Uterus (tissue), 4 donors: ENCODE data around the gene PLEKHA4. TPM values are rescaled to one million over a fixed set of nuclear protein-coding genes. Genes with fewer than 3 reads are reported as not detected.
A peak's percentile ranks its signal among the peaks of the same experiment; 100 is the strongest.

Source experiments
- DNase-seq, 2 donors: peaks; one replicate each; pipeline ENCODE4 v3.0.0-alpha.2; 2019 to 2020
- H3K27ac ChIP-seq, 2 donors: fragments of 200-600 bp; sonication (generic); 1 replicate in 1 of 2; 2 replicates in 1 of 2; pipeline ENCODE4 v1.5.1; 2016 to 2018
- H3K27me3 ChIP-seq, 2 donors: fragments of 200-600 bp; sonication (generic); one replicate each; pipeline ENCODE4 v1.5.1; 2018 to 2019; ENCODE audit warnings: control low read depth in 1 of 2
- H3K36me3 ChIP-seq, 2 donors: fragments of 200-600 bp; sonication (generic); one replicate each; pipeline ENCODE4 v1.5.1; 2019; ENCODE audit warnings: control low read depth in 1 of 2
- H3K4me1 ChIP-seq, 2 donors: fragments of 200-600 bp; sonication (generic); one replicate each; pipeline ENCODE4 v1.5.1; 2018 to 2019; ENCODE audit warnings: control low read depth in 1 of 2
- H3K4me3 ChIP-seq, 2 donors: fragments of 200-600 bp; sonication (generic); 1 replicate in 1 of 2; 2 replicates in 1 of 2; pipeline ENCODE4 v1.5.1; 2018 to 2019; ENCODE audit warnings: mild to moderate bottlenecking in 1 of 2
- H3K9me3 ChIP-seq, 2 donors: fragments of 200-600 bp; sonication (generic); one replicate each; pipeline ENCODE4 v1.5.1; 2019; ENCODE audit warnings: control low read depth in 1 of 2
- POLR2A ChIP-seq, 2 donors: fragments of 450-650 bp; IDR thresholded peaks; one replicate each; pipeline ENCODE4 v1.6.1; 2016; ENCODE audit warnings: antibody characterized with exemption in 2 of 2, mild to moderate bottlenecking in 1 of 2, moderate library complexity in 1 of 2
- intact Hi-C: fragments of 100-400 bp; cut with DNase I; formaldehyde crosslinking; loops from one replicate; pipeline ENCODE4 v1.15.1; 2023; ENCODE audit warnings: low total_unique reads
- total RNA-seq, 4 donors: library from RNA; depleted of rRNA in 3 of 4; stranded (reverse); fragments of >200 nt in 3 of 4; gene quantifications; one replicate each; pipeline versions ENCODE4 v1.1.0 to v1.2.4, GENCODE V29; 2014 to 2023
- TF ChIP-seq, protein P1 (sequence below), 4 experiments: fragments of 200-600 bp in 2 of 4; fragments of 450-650 bp in 2 of 4; sonication (generic) in 2 of 4; IDR thresholded peaks; one replicate each; pipeline ENCODE4 v1.5.1; 2016 to 2019; ENCODE audit warnings: antibody characterized with exemption in 4 of 4, mild to moderate bottlenecking in 2 of 4, moderate library complexity in 1 of 4
- donor health status: DM: yes; HTN: yes; CAD: no.

PLEKHA4 gene
- total RNA-seq, 4 donors from 2014 or later = 1.3 to 60.4 (median 10.4) TPM

DNA sequence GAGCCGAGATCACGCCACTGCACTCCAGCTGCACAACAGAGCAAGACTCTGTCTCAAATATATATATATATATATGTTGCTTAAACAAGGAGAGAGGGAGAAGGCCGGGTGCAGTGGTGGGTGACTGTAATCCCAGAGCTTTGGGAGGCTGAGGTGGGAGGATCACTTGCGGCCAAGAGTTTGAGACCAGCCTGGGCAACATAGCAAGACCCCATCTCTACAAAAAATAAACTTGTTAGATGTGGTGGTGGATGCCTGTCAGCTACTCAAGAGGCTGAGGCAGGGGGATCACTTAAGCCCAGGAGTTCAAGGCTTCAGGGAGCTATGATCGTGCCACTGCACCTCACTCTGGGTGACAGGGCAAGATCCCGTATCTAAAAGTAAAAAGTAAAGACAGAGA, 26.8 kb downstream of the PLEKHA4 start:
- intact Hi-C loops = loop anchor here (2.0 kb wide), 1 partner anchor 53 kb away; no protein-coding TSS in a partner anchor

DNA sequence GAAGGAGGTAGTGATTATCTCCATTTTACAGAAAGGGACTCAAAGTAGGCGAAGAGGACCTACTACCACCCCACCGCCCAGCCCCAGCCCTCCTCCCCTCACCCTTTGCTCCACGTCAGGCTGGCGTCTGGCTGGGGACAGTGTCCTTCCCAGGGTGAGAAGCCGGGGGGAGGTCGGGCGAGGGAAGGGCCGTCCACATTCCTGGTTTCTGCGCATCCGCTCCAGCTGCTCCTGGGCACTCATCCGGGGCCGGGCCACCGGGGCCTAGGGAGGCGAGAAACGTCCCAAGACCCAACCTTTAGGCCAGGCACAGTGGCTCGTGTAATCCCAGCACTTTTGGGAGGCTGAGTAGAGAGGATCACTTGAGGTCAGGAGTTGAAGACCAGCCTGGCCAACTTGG, 27.4 kb downstream of the PLEKHA4 start:
- intact Hi-C loops = loop anchor here (2.0 kb wide), 1 partner anchor 52 kb away; no protein-coding TSS in a partner anchor

More for the DNA sequence above, 26.8 kb downstream of the PLEKHA4 start:
- Histone ChIP-seq H3K27ac (no peak overlapping the region), H3K4me3 (no peak overlapping the region), H3K4me1 (no peaks in the 10 kb centered on the region), H3K36me3 (no peaks in the 10 kb centered on the region), H3K9me3 (no peaks in the 10 kb centered on the region), H3K27me3 (no peaks in the 10 kb centered on the region)
- TF ChIP-seq, protein P1, sequence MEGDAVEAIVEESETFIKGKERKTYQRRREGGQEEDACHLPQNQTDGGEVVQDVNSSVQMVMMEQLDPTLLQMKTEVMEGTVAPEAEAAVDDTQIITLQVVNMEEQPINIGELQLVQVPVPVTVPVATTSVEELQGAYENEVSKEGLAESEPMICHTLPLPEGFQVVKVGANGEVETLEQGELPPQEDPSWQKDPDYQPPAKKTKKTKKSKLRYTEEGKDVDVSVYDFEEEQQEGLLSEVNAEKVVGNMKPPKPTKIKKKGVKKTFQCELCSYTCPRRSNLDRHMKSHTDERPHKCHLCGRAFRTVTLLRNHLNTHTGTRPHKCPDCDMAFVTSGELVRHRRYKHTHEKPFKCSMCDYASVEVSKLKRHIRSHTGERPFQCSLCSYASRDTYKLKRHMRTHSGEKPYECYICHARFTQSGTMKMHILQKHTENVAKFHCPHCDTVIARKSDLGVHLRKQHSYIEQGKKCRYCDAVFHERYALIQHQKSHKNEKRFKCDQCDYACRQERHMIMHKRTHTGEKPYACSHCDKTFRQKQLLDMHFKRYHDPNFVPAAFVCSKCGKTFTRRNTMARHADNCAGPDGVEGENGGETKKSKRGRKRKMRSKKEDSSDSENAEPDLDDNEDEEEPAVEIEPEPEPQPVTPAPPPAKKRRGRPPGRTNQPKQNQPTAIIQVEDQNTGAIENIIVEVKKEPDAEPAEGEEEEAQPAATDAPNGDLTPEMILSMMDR (IDR thresholded peaks at IDR 0.05) = no peak
- TF ChIP-seq POLR2A (IDR thresholded peaks at IDR 0.05) = no peak
- DNase-seq = no peak

DNA sequence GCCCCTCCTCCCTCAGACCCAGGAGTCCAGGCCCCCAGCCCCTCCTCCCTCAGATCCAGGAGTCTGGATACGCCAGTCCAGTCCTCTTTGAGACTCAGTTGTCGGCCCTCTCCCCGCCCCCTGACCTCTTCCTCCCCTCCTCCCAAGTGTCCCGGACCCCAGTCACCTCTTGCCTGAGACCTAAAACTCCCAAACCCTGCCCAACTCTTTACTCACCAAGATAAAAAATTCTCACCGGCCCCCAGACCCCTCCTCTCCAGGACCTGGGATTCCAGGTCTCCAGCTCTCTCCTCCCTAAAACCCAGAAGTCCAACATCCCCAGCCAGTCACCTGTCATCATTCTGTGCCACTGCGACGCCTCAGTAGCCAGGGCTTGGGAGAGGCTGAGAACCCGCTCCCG, 30.7 kb downstream of the PLEKHA4 start:
- no peak overlapping the region for H3K4me3 ChIP-seq
- intact Hi-C loops = loop anchor here (2.0 kb wide), 1 partner anchor 43 kb away; no protein-coding TSS in a partner anchor
- H3K36me3 ChIP-seq = no peaks in the 10 kb centered on the region
- H3K4me1 ChIP-seq = no peaks in the 10 kb centered on the region
- peak overlapping the region; percentile 86 to 96 for H3K27ac ChIP-seq
- H3K9me3 ChIP-seq = no peaks in the 10 kb centered on the region
- DNase-seq = no peak
- no peaks in the 10 kb centered on the region for H3K27me3 ChIP-seq
- TF ChIP-seq, protein P1 (IDR thresholded peaks at IDR 0.05) = no peak
- no peak for TF ChIP-seq POLR2A (IDR thresholded peaks at IDR 0.05)

More for the DNA sequence above, 27.4 kb downstream of the PLEKHA4 start:
- no peaks in the 10 kb centered on the region for H3K4me1 ChIP-seq
- H3K9me3 ChIP-seq = no peaks in the 10 kb centered on the region
- H3K4me3 ChIP-seq = no peak overlapping the region
- no peak for TF ChIP-seq POLR2A (IDR thresholded peaks at IDR 0.05)
- no peak overlapping the region for H3K27ac ChIP-seq
- no peaks in the 10 kb centered on the region for H3K27me3 ChIP-seq
- no peaks in the 10 kb centered on the region for H3K36me3 ChIP-seq
- no peak for DNase-seq

DNA sequence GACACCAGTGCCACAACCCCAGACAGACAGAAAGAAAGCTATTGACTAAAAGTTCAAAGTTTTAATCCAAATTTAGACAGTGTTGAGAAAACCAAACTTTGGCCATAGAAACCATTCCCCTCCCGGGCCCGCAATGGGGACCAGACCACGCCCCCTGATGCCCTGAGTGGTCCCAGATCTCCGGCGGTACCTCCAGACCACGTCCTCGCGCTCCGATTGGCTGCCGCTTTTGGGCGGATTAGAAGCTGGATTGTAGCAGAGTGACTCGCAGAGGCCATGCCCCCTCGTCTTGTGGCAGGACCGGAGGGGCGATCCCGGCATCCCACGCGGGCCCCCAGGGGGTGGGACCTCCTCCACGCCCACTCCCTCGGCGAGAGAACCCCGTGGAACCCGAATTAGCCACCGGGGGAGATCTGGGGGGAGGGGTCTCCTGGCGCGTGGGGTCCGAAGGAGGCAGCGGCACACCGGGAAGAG, 31.3 kb downstream of the PLEKHA4 start:
- peak overlapping the region; percentile 30 to 46 for H3K4me3 ChIP-seq
- peak overlapping the region; percentile 86 to 96 for H3K27ac ChIP-seq
- H3K36me3 ChIP-seq = no peaks in the 10 kb centered on the region
- no peaks in the 10 kb centered on the region for H3K4me1 ChIP-seq
- no peaks in the 10 kb centered on the region for H3K27me3 ChIP-seq
- no peaks in the 10 kb centered on the region for H3K9me3 ChIP-seq
- TF ChIP-seq POLR2A (IDR thresholded peaks at IDR 0.05) = peak; percentile 65 to 80
- TF ChIP-seq, protein P1 (IDR thresholded peaks at IDR 0.05) = peak in 1 of 4 experiments; percentile 15
- DNase-seq = peak; percentile 93 to 95
- intact Hi-C loops = loop anchor here (2.0 kb wide), 1 partner anchor 42 kb away; no protein-coding TSS in a partner anchor

DNA sequence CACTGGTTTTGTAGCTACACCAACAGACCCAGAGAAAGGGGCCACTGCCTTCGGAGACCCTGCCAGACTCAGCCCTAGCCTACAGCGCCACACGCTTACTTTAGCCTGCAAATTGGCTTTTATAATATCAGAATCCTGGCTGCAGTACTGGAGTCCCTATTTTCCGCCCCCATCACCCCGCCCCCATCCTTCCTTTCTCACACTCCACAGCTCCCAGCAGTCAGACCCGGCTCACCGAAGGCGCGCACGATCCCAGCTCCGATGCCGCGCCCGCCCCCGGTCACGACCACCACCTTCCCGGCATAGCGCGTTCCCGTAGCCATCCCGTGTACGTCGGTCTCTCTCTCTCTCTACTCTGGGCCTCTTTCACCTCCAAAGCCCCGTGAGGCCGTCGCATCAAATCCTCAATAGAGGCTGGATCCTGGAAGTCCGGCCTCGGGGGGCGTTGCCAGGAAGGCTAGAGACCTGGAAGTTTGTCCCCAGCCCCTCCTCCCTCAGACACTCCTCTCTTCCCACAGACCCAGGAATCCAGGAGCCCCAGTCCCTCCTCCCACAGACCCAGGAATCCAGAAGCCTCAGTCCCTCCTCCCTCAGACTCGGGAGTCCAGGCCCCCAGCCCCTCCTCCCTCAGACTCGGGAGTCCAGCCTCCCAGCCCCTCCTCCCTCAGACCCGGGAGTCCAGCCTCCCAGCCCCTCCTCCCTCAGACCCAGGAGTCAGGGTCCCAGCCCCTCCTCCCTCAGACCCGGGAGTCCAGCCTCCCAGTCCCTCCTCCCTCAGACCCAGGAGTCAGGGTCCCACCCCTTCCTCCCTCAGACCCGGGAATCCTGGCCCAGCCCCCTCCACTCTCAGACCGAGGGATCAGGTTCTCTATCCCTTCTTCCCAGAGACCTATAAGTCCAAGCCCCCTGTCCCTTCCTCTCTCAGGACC, 32.1 kb downstream of the PLEKHA4 start, which contains the start of gene HSD17B14:
Gene HSD17B14, minus strand, starts transcription at position 403 of the 929 bp plus-strand sequence. Its CDS starts 80 bp downstream, at position 323.
- peak within 1 kb of the TSS; percentile 30 to 46 for H3K4me3 ChIP-seq
- no peaks in the 10 kb centered on the region for H3K9me3 ChIP-seq
- no peaks in the 10 kb centered on the region for H3K27me3 ChIP-seq
- intact Hi-C loops = loop anchor here (2.0 kb wide), 1 partner anchor 42 kb away; no protein-coding TSS in a partner anchor
- H3K27ac ChIP-seq = peak within 1 kb of the TSS; percentile 86 to 96
- no peaks in the 10 kb centered on the region for H3K36me3 ChIP-seq
- peak; percentile 59 to 69 for DNase-seq
- no peaks in the 10 kb centered on the region for H3K4me1 ChIP-seq
- TF ChIP-seq, protein P1 (IDR thresholded peaks at IDR 0.05) = no peak
- no peak for TF ChIP-seq POLR2A (IDR thresholded peaks at IDR 0.05)
